Gastrocnemius medialis (tissue), 4 donors: ENCODE results near the gene BMPR1B.

Experiments
- POLR2A ChIP-seq, 2 donors: fragments of 450-650 bp; IDR thresholded peaks; one replicate each; pipeline ENCODE4 v1.6.1; 2017; ENCODE audit warnings: antibody characterized with exemption in 2 of 2, mild to moderate bottlenecking in 2 of 2, moderate library complexity in 2 of 2
- TF ChIP-seq, protein P1 (sequence below), 5 experiments: fragments of 450-650 bp in 3 of 5; fragments of 200-600 bp in 2 of 5; sonication (generic) in 2 of 5; IDR thresholded peaks in 4 of 5; conservative IDR thresholded peaks in 1 of 5; 1 replicate in 4 of 5; 2 replicates in 1 of 5; pipeline ENCODE4 v1.5.1; 2016 to 2019; ENCODE audit warnings: antibody characterized with exemption in 5 of 5, mild to moderate bottlenecking in 3 of 5, moderate library complexity in 3 of 5

DNA sequence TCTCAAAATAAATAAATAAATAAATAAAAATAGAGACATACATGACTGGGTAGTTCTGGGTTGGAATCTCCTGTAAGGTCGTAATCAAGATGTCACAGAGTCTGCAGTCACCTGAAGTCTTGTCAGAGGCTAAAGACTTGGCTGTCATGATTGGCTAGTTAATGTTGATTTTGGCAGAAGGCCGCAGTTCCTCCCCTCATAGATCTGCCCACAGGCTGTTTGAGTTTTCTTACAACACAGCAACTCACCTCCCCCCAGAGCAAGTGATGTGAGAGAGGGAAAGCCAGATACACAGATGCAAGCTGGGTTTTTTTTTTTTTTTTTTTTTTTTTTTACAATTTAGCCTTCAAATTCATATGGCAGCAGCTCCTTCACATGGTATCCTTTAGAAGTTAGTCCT, 36.4 kb upstream of the BMPR1B start:
- TF ChIP-seq, protein P1, sequence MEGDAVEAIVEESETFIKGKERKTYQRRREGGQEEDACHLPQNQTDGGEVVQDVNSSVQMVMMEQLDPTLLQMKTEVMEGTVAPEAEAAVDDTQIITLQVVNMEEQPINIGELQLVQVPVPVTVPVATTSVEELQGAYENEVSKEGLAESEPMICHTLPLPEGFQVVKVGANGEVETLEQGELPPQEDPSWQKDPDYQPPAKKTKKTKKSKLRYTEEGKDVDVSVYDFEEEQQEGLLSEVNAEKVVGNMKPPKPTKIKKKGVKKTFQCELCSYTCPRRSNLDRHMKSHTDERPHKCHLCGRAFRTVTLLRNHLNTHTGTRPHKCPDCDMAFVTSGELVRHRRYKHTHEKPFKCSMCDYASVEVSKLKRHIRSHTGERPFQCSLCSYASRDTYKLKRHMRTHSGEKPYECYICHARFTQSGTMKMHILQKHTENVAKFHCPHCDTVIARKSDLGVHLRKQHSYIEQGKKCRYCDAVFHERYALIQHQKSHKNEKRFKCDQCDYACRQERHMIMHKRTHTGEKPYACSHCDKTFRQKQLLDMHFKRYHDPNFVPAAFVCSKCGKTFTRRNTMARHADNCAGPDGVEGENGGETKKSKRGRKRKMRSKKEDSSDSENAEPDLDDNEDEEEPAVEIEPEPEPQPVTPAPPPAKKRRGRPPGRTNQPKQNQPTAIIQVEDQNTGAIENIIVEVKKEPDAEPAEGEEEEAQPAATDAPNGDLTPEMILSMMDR (IDR thresholded peaks at IDR 0.05 in 4 of 5, conservative IDR thresholded peaks at IDR 0.05 in 1 of 5): no peak
- TF ChIP-seq POLR2A (IDR thresholded peaks at IDR 0.05): no peak
